DOHH2 (cell line): ENCODE results near the gene ALPK1.
"Not testable (repeated sequence)": the region's sequence is repeated elsewhere in the genome, so short reads cannot be mapped to it uniquely, and the experiment has no call there.

Experiments
- H3F3A ChIP-seq: fragments of 200-600 bp; sonication (generic), shearing (Covaris generic); 2 replicates; pipeline ENCODE4 v1.6.0; 2016; ENCODE audit warnings: antibody characterized with exemption, mild to moderate bottlenecking; ENCODE audit not compliant: control insufficient read depth, insufficient read depth
- H3K27ac ChIP-seq: fragments of 200-600 bp; sonication (generic); 2 replicates; pipeline ENCODE4 v1.5.1; 2014; ENCODE audit warnings: low read depth, mild to moderate bottlenecking, low read length, moderate library complexity
- H3K27me3 ChIP-seq: fragments of 200-600 bp; sonication (generic); 2 replicates; pipeline ENCODE4 v1.6.1; 2014; ENCODE audit warnings: mild to moderate bottlenecking, low read length, mixed read lengths; ENCODE audit not compliant: control insufficient read depth
- H3K36me3 ChIP-seq: fragments of 200-600 bp; sonication (generic); 2 replicates; pipeline ENCODE4 v1.6.1; 2014; ENCODE audit warnings: mild to moderate bottlenecking, low read length, moderate library complexity, mixed read lengths; ENCODE audit not compliant: control insufficient read depth
- H3K4me1 ChIP-seq: fragments of 200-600 bp; sonication (generic); 2 replicates; pipeline ENCODE4 v1.6.1; 2014; ENCODE audit warnings: mild to moderate bottlenecking, low read length, mixed read lengths; ENCODE audit not compliant: control insufficient read depth
- H3K4me2 ChIP-seq: fragments of 200-600 bp; sonication (generic); 2 replicates; pipeline ENCODE4 v1.6.0; 2014; ENCODE audit warnings: mild to moderate bottlenecking, low read length, moderate library complexity
- H3K4me3 ChIP-seq: fragments of 200-600 bp; sonication (generic); 2 replicates; pipeline ENCODE4 v1.5.1; 2014; ENCODE audit warnings: mild to moderate bottlenecking, low read length, mixed read lengths
- H3K79me2 ChIP-seq: fragments of 200-600 bp; sonication (generic); 2 replicates; pipeline ENCODE4 v1.6.1; 2014; ENCODE audit warnings: mild to moderate bottlenecking, low read length, mixed read lengths; ENCODE audit not compliant: control insufficient read depth
- H3K9me2 ChIP-seq: fragments of 200-600 bp; sonication (generic); replicated peaks from 2 replicates; pipeline ENCODE4 v1.6.1; 2014; ENCODE audit warnings: mild to moderate bottlenecking, low read length, mixed read lengths; ENCODE audit not compliant: control insufficient read depth
- H3K9me3 ChIP-seq: fragments of 200-600 bp; sonication (generic); 2 replicates; pipeline ENCODE4 v1.6.1; 2014; ENCODE audit warnings: antibody characterized with exemption, low read length, mixed read lengths; ENCODE audit not compliant: control insufficient read depth, insufficient read depth
- H4K20me1 ChIP-seq: fragments of 200-600 bp; sonication (generic); 2 replicates; pipeline ENCODE4 v1.6.0; 2014; ENCODE audit warnings: low read depth, mild to moderate bottlenecking, antibody characterized with exemption, low read length, moderate library complexity; ENCODE audit not compliant: control insufficient read depth, insufficient read depth
- CTCF ChIP-seq: fragments of 200-600 bp; sonication (generic); IDR thresholded peaks from one replicate; pipeline ENCODE4 v1.5.1; 2014; ENCODE audit warnings: antibody characterized with exemption, mild to moderate bottlenecking, low read depth, low read length; ENCODE audit not compliant: poor library complexity, severe bottlenecking
- EZH2phosphoT487 ChIP-seq: fragments of 200-600 bp; sonication (generic); IDR thresholded peaks from 2 replicates; pipeline ENCODE4 v1.6.1; 2017; ENCODE audit warnings: borderline replicate concordance, mild to moderate bottlenecking, antibody characterized with exemption, low read length, moderate library complexity, mixed read lengths

The ALPK1 gene

DNA sequence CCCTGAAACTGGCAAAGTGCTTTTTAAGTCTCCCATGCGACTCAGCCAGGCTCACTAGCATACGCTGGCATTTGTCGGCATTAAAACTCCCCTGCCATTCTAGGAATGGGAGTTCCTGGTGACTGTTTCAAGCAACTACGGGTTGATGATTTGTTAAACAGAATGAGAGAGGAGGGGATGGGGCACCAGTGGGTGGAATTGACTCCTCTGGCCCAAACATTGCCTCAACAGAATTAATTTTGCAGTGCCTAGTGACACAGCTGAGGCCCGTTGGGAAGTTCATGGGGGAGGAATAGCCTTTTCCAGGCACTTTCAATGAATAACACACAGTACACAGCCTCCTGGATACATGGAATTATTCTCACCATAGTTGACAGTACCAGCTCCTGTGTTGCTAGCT lies 188.8 kb downstream of the ALPK1 start:
- peaks cover 7% of the 10 kb centered on the region; the same call in 1 of the 2 replicates for H3K9me3 ChIP-seq
- no peaks in the 10 kb centered on the region for H3K9me2 ChIP-seq
- no peak overlapping the region for H3K4me3 ChIP-seq
- H3K79me2 ChIP-seq: no peaks in the 10 kb centered on the region
- H3F3A ChIP-seq: no peaks in the 10 kb centered on the region
- TF ChIP-seq EZH2phosphoT487: no peak
- no peak for TF ChIP-seq CTCF
- no peaks in the 10 kb centered on the region for H3K4me1 ChIP-seq
- H3K36me3 ChIP-seq: no peaks in the 10 kb centered on the region
- no peaks in the 10 kb centered on the region for H4K20me1 ChIP-seq
- H3K27me3 ChIP-seq: no peaks in the 10 kb centered on the region
- H3K27ac ChIP-seq: no peak overlapping the region
- H3K4me2 ChIP-seq: no peak overlapping the region

DNA sequence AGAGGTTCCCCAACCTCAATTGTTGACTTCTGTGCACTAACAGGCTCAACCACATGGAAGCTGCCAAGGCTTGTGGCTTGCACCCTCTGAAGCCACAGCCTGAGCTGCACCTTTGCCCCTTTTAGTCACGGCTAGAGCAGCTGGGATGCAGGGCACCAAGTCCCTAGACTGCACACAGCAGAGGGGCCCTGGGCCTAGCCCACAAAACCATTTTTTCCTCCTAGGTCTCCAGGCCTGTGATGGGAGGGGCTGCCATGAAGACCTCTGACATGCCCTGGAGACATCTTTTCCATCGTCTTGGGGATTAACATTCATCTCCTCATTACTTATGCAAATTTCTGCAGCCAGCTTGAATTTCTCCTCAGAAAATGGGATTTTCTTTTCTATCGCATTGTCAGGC lies 193.6 kb downstream of the ALPK1 start:
- H3K4me1 ChIP-seq, H3K27me3 ChIP-seq, H3K4me2 ChIP-seq, H4K20me1 ChIP-seq, H3K4me3 ChIP-seq, H3K9me3 ChIP-seq, H3F3A ChIP-seq, H3K9me2 ChIP-seq, H3K36me3 ChIP-seq, H3K79me2 ChIP-seq, H3K27ac ChIP-seq: not testable (repeated sequence)
